GM18861 (cell line): Measurements from ENCODE around the gene PRM3.
A peak's percentile ranks its signal among the peaks of the same experiment; 100 is the strongest.

ENCODE experiments used
- ATAC-seq: cut with Tn5 transposase; IDR thresholded peaks from one replicate; pipeline ENCODE4 v1.9.1; 2021; ENCODE audit not compliant: unreplicated experiment

Gene PRM3

GRCh38 chr16:11248133-11248532 lies 25.3 kb downstream of the PRM3 start:
- no peak for ATAC-seq

GRCh38 chr16:11245988-11246387 lies 27.4 kb downstream of the PRM3 start:
- ATAC-seq, result no peak

- no peak for ATAC-seq
Measured at GRCh38 chr16:11245222-11245737, 28.1 kb downstream of the PRM3 start.

GRCh38 chr16:11242658-11243057 lies 30.8 kb downstream of the PRM3 start:
- ATAC-seq, result no peak

GRCh38 chr16:11241480-11242204 lies 31.8 kb downstream of the PRM3 start:
- no peak for ATAC-seq

GRCh38 chr16:11240636-11241473 lies 32.6 kb downstream of the PRM3 start:
- ATAC-seq, result no peak

GRCh38 chr16:11239644-11240632 lies 33.5 kb downstream of the PRM3 start:
- ATAC-seq, result no peak

- ATAC-seq, result no peak
Measured at GRCh38 chr16:11238272-11239202, 34.9 kb downstream of the PRM3 start.

GRCh38 chr16:11236461-11237254 lies 36.8 kb downstream of the PRM3 start:
- ATAC-seq, result no peak

GRCh38 chr16:11235703-11235991 lies 37.8 kb downstream of the PRM3 start:
- no peak for ATAC-seq

GRCh38 chr16:11234884-11235702 lies 38.3 kb downstream of the PRM3 start:
- ATAC-seq, result no peak

- ATAC-seq, result no peak
Measured at GRCh38 chr16:11233727-11234376, 39.6 kb downstream of the PRM3 start.

- ATAC-seq, result peak; percentile 41
Measured at GRCh38 chr16:11232852-11233726, 40.3 kb downstream of the PRM3 start.

GRCh38 chr16:11232302-11232851 lies 41.1 kb downstream of the PRM3 start:
- no peak for ATAC-seq

- no peak for ATAC-seq
Measured at GRCh38 chr16:11231367-11231970, 42.0 kb downstream of the PRM3 start.

- no peak for ATAC-seq
Measured at GRCh38 chr16:11229906-11230305, 43.5 kb downstream of the PRM3 start.
